ENCODE data around the gene ABHD15. TPM values are rescaled to one million over a fixed set of nuclear protein-coding genes. Genes with fewer than 3 reads are reported as not detected.

ABHD15 gene
- total and polyA plus RNA-seq, 2 donors (not counting 3 experiments of a cell fraction or from before 2014, with no cell fraction given): 3.8 to 5.6 TPM

DNA sequence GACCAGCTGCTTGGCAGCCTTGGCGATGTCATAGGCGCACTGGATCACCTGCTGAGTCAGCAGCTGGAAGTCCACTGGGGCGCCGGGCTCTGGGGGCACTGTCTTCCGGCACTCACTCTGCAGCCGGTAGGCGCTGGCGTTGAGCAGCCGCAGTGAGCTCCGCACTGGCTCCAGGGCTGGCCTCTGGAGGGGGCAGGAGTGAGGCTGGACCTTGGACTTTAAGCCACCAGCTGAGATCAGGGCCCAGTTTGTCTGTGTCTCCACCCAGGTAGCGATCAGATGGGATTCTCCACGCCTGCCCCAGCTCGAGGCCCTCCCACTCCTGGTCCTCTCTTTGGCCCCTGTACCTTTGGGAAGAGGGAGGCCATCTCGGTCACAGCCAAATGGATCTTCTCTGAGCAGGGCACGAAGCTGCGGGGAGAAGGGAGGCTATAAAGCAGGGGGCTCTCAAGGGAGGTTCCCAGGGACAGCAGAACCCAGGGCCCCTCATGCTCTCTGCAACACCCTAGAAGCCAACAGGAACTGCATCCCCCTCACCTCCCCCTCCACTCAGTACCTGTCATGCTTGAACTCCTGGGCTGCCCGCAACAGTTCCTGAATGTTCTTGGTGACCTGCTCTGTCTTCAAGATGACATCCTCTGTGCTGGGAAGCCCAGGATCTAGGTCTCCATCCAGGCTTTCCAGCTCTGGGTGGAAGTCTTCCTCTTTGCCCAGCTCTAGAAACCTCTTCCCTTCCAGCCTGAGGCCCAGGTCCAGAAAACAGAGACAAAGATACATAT is 8.1 kb upstream of the ABHD15 start:
- Histone ChIP-seq H3K79me2 (ENCODE audit: control insufficient read depth, insufficient read depth, low read length) (peaks cover 3% of the 10 kb centered on the region), H3K9me1 (replicated peaks; ENCODE audit: control insufficient read depth, extremely low read depth, insufficient read depth, low read length) (no peaks in the 10 kb centered on the region), H4K20me1 (replicated peaks; ENCODE audit: control insufficient read depth, extremely low read depth, insufficient read depth, low read length) (no peaks in the 10 kb centered on the region), H2AFZ (ENCODE audit: low read depth, low read length) (no peak overlapping the region), H3K9ac (replicated peaks; ENCODE audit: extremely low read depth, insufficient read depth, low read length) (no peak overlapping the region), H3K4me3 (replicated peaks in 1 of 3; ENCODE audit: insufficient read depth in 1 of 3, low read depth in 1 of 3, low read length in 3 of 3) (no peak overlapping the region), H3K27ac (ENCODE audit: insufficient read depth, low read depth, low read length) (no peak overlapping the region), H3K4me2 (ENCODE audit: insufficient read depth, low read length) (no peak overlapping the region), H3K27me3 (ENCODE audit: control insufficient read depth in 2 of 2, insufficient read depth in 2 of 2, low read length in 2 of 2) (no peaks in the 10 kb centered on the region), H3K4me1 (ENCODE audit: control insufficient read depth, extremely low read depth, insufficient read depth, low read length) (peaks cover 3% of the 10 kb centered on the region), H3K36me3 (ENCODE audit: control insufficient read depth in 2 of 2, extremely low read depth in 1 of 2, insufficient read depth in 2 of 2, low read length in 2 of 2) (peaks cover 16 to 53% of the 10 kb centered on the region in 2 experiments), H3K9me3 (replicated peaks; ENCODE audit: control insufficient read depth, insufficient read depth, low read length) (no peaks in the 10 kb centered on the region)
- CTCF ChIA-PET: interaction anchor here (0.6 to 9.4 kb wide), 6 partner anchors 11 to 233 kb away, joined by 3 to 152 read pairs (median 6); partner anchors contain the start of gene ANKRD13B
- intact Hi-C loops (cut with micrococcal nuclease): no loop called here
- TF ChIP-seq FOS (IDR thresholded peaks at IDR 0.05; ENCODE audit: borderline replicate concordance, insufficient read depth, low read length): no peak
- POLR2A ChIA-PET: interaction anchor here (0.6 kb wide), 1 partner anchor 15 kb away, joined by 3 read pairs; no protein-coding TSS in a partner anchor
- dilution Hi-C loops (cut with MboI; ENCODE audit: extremely low pct_ligation_motif_present, low sequenced_read_pairs): no loop called here
- DNase-seq (ENCODE audit: low read depth, low spot score) (no peak), FAIRE-seq (no peak)
- BruUV-seq (replicated peaks): no TSS peak

DNA sequence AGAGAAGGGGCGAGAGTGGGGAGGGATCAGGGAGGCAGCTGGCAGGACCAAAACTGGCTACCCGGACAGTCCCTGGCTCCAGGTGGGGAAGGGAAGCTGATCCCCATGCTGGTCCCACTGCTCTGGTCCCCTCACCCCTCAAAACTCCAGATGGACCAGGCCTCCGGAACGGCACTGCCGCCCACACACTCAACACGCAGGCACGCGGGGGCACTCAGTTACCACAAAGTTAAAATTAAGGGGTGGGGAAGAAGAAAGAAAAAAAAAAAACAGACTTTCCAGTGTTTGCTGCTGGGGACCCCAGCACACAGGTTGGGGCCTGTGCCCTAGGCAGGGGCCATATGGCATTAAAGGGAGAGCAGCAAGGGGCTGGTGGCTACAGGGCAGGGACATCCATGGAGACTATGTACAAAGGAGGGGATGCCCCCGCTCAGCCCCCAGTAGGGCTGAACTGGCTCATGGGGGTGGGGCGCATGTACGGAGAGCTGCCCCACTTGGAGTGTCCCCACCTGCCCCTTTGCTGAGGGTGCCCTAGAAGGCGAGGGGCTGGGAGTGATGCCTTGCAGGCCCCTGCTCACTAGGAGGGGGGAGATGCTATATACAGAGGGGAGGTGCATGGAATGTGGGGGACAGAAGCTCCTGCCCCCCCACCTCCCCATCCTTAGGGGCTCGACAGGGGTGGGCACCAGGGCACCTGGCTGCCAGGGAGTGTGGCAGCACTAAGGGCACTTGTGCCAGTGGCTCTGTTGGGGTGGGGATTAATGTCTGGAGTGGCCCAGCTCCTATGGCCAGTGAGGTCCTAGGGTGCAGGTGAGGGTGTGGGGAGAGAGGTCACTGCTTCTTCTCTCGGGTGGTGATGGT is 7.3 kb upstream of the ABHD15 start:
- POLR2A ChIA-PET: no interaction called here
- intact Hi-C loops (cut with micrococcal nuclease): loop anchor here (1.0 kb wide), 1 partner anchor 204 kb away; no protein-coding TSS in a partner anchor
- Histone ChIP-seq H3K36me3 (ENCODE audit: control insufficient read depth in 2 of 2, extremely low read depth in 1 of 2, insufficient read depth in 2 of 2, low read length in 2 of 2) (peaks cover 12 to 51% of the 10 kb centered on the region in 2 experiments), H3K27me3 (ENCODE audit: control insufficient read depth in 2 of 2, insufficient read depth in 2 of 2, low read length in 2 of 2) (no peaks in the 10 kb centered on the region), H4K20me1 (replicated peaks; ENCODE audit: control insufficient read depth, extremely low read depth, insufficient read depth, low read length) (no peaks in the 10 kb centered on the region), H3K9me1 (replicated peaks; ENCODE audit: control insufficient read depth, extremely low read depth, insufficient read depth, low read length) (no peaks in the 10 kb centered on the region), H3K9ac (replicated peaks; ENCODE audit: extremely low read depth, insufficient read depth, low read length) (no peak overlapping the region), H2AFZ (ENCODE audit: low read depth, low read length) (no peak overlapping the region), H3K27ac (ENCODE audit: insufficient read depth, low read depth, low read length) (no peak overlapping the region), H3K9me3 (replicated peaks; ENCODE audit: control insufficient read depth, insufficient read depth, low read length) (no peaks in the 10 kb centered on the region), H3K79me2 (ENCODE audit: control insufficient read depth, insufficient read depth, low read length) (no peaks in the 10 kb centered on the region), H3K4me3 (replicated peaks in 1 of 3; ENCODE audit: insufficient read depth in 1 of 3, low read depth in 1 of 3, low read length in 3 of 3) (no peak overlapping the region), H3K4me2 (ENCODE audit: insufficient read depth, low read length) (no peak overlapping the region), H3K4me1 (ENCODE audit: control insufficient read depth, extremely low read depth, insufficient read depth, low read length) (peaks cover 9% of the 10 kb centered on the region)
- TF ChIP-seq JUN (IDR thresholded peaks at IDR 0.05; ENCODE audit: borderline replicate concordance, insufficient read depth, insufficient read length, low read depth) (no peak), FOS (IDR thresholded peaks at IDR 0.05; ENCODE audit: borderline replicate concordance, insufficient read depth, low read length) (no peak)
- CTCF ChIA-PET: interaction anchor here (0.6 to 9.4 kb wide), 9 partner anchors 12 to 234 kb away, joined by 3 to 152 read pairs (median 6); partner anchors contain the start of gene ANKRD13B
- dilution Hi-C loops (cut with MboI; ENCODE audit: extremely low pct_ligation_motif_present, low sequenced_read_pairs): no loop called here
- DNase-seq (ENCODE audit: low read depth, low spot score) (no peak), FAIRE-seq (no peak)
- no TSS peak for BruUV-seq (replicated peaks)

Data from endothelial cell of umbilical vein (primary cell).